ENCODE measurements around the gene SLMAP. TPM values are rescaled to one million over a fixed set of nuclear protein-coding genes. Genes with fewer than 3 reads are reported as not detected.

SLMAP gene
- total and polyA plus RNA-seq, 2 experiments from 2014 or later, result 32.1 to 73.0 TPM

GRCh38 chr3:57889807-57890206 lies 133.7 kb downstream of the SLMAP start:
- Mint-ChIP-seq H3K27me3 (ENCODE audit: insufficient read depth, low read depth, poor library complexity) (no peaks in the 10 kb centered on the region), H3K9me3 (no peaks in the 10 kb centered on the region), H3K4me3 (no peak overlapping the region), H3K4me1 (no peaks in the 10 kb centered on the region), H3K27ac (no peak overlapping the region), H3K36me3 (ENCODE audit: low read depth) (peaks cover 14% of the 10 kb centered on the region)
- Histone ChIP-seq H3K27me3 (ENCODE audit: insufficient read depth) (no peaks in the 10 kb centered on the region), H3F3A (replicated peaks; ENCODE audit: low read depth) (no peaks in the 10 kb centered on the region), H3K79me2 (replicated peaks; ENCODE audit: insufficient read depth) (no peaks in the 10 kb centered on the region), H3K27ac (ENCODE audit: low read depth) (no peak overlapping the region), H3K36me3 (ENCODE audit: insufficient read depth) (no peaks in the 10 kb centered on the region), H4K20me1 (replicated peaks; ENCODE audit: insufficient read depth) (no peaks in the 10 kb centered on the region; the same call in 1 of the 2 replicates), H3K9me2 (ENCODE audit: insufficient read depth) (no peaks in the 10 kb centered on the region), H3K4me2 (no peak overlapping the region), H3K4me3 (no peak overlapping the region), H3K4me1 (ENCODE audit: insufficient read depth) (no peaks in the 10 kb centered on the region), H2AFZ (no peak overlapping the region)
- DNase-seq (ENCODE audit: low spot score), result no peak
- ATAC-seq, result no peak
- TF ChIP-seq, protein P1, sequence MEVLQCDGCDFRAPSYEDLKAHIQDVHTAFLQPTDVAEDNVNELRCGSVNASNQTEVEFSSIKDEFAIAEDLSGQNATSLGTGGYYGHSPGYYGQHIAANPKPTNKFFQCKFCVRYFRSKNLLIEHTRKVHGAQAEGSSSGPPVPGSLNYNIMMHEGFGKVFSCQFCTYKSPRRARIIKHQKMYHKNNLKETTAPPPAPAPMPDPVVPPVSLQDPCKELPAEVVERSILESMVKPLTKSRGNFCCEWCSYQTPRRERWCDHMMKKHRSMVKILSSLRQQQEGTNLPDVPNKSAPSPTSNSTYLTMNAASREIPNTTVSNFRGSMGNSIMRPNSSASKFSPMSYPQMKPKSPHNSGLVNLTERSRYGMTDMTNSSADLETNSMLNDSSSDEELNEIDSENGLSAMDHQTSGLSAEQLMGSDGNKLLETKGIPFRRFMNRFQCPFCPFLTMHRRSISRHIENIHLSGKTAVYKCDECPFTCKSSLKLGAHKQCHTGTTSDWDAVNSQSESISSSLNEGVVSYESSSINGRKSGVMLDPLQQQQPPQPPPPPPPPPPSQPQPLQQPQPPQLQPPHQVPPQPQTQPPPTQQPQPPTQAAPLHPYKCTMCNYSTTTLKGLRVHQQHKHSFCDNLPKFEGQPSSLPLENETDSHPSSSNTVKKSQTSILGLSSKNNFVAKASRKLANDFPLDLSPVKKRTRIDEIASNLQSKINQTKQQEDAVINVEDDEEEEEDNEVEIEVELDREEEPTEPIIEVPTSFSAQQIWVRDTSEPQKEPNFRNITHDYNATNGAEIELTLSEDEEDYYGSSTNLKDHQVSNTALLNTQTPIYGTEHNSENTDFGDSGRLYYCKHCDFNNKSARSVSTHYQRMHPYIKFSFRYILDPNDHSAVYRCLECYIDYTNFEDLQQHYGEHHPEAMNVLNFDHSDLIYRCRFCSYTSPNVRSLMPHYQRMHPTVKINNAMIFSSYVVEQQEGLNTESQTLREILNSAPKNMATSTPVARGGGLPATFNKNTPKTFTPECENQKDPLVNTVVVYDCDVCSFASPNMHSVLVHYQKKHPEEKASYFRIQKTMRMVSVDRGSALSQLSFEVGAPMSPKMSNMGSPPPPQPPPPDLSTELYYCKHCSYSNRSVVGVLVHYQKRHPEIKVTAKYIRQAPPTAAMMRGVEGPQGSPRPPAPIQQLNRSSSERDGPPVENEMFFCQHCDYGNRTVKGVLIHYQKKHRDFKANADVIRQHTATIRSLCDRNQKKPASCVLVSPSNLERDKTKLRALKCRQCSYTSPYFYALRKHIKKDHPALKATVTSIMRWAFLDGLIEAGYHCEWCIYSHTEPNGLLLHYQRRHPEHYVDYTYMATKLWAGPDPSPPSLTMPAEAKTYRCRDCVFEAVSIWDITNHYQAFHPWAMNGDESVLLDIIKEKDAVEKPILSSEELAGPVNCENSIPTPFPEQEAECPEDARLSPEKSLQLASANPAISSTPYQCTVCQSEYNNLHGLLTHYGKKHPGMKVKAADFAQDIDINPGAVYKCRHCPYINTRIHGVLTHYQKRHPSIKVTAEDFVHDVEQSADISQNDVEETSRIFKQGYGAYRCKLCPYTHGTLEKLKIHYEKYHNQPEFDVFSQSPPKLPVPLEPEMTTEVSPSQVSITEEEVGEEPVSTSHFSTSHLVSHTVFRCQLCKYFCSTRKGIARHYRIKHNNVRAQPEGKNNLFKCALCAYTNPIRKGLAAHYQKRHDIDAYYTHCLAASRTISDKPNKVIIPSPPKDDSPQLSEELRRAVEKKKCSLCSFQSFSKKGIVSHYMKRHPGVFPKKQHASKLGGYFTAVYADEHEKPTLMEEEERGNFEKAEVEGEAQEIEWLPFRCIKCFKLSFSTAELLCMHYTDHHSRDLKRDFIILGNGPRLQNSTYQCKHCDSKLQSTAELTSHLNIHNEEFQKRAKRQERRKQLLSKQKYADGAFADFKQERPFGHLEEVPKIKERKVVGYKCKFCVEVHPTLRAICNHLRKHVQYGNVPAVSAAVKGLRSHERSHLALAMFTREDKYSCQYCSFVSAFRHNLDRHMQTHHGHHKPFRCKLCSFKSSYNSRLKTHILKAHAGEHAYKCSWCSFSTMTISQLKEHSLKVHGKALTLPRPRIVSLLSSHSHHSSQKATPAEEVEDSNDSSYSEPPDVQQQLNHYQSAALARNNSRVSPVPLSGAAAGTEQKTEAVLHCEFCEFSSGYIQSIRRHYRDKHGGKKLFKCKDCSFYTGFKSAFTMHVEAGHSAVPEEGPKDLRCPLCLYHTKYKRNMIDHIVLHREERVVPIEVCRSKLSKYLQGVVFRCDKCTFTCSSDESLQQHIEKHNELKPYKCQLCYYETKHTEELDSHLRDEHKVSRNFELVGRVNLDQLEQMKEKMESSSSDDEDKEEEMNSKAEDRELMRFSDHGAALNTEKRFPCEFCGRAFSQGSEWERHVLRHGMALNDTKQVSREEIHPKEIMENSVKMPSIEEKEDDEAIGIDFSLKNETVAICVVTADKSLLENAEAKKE (CRISPR knock-in tag; IDR thresholded peaks at IDR 0.05), result no peak
- TF ChIP-seq STAT1 (IDR thresholded peaks at IDR 0.05; ENCODE audit: unreplicated experiment), result no peak

GRCh38 chr3:57890874-57891273 lies 134.8 kb downstream of the SLMAP start:
- no peaks in the 10 kb centered on the region for H3K27me3 ChIP-seq (ENCODE audit: insufficient read depth)
- H3K79me2 ChIP-seq (replicated peaks; ENCODE audit: insufficient read depth), result no peaks in the 10 kb centered on the region
- H2AFZ ChIP-seq, result no peak overlapping the region
- no peak overlapping the region for H3K27ac ChIP-seq (ENCODE audit: low read depth)
- H3K4me1 ChIP-seq (ENCODE audit: insufficient read depth), result no peaks in the 10 kb centered on the region
- TF ChIP-seq CTCF (conservative IDR thresholded peaks at IDR 0.05; ENCODE audit: low read depth in 2 of 2) (no peak), EZH2phosphoT487 (IDR thresholded peaks at IDR 0.05; ENCODE audit: unreplicated experiment) (no peak)
- Mint-ChIP-seq H3K4me3 (no peak overlapping the region), H3K27ac (no peak overlapping the region), H3K27me3 (ENCODE audit: insufficient read depth, low read depth, poor library complexity) (no peaks in the 10 kb centered on the region), H3K9me3 (no peaks in the 10 kb centered on the region), H3K4me1 (no peaks in the 10 kb centered on the region), H3K36me3 (ENCODE audit: low read depth) (peaks cover 10% of the 10 kb centered on the region)
- H3F3A ChIP-seq (replicated peaks; ENCODE audit: low read depth), result no peaks in the 10 kb centered on the region
- ATAC-seq, result no peak
- no peak overlapping the region for H3K4me3 ChIP-seq
- no peaks in the 10 kb centered on the region for H3K9me2 ChIP-seq (ENCODE audit: insufficient read depth)
- no peak for DNase-seq (ENCODE audit: low spot score)
- no peaks in the 10 kb centered on the region for H3K36me3 ChIP-seq (ENCODE audit: insufficient read depth)
- H3K4me2 ChIP-seq, result no peak overlapping the region
- H4K20me1 ChIP-seq (replicated peaks; ENCODE audit: insufficient read depth), result no peaks in the 10 kb centered on the region
